Neural progenitor cell (in vitro differentiated cells): ENCODE results near the gene RPP38. TPM values are rescaled to one million over a fixed set of nuclear protein-coding genes. Genes with fewer than 3 reads are reported as not detected.

ENCODE experiments used
- DNase-seq: peaks from one replicate; pipeline ENCODE4 v3.0.0-alpha.2; 2016; ENCODE audit warnings: low spot score
- H2AFZ ChIP-seq: fragments of 200-600 bp; sonication (generic); replicated peaks from 2 replicates; pipeline ENCODE4 v1.6.1; 2016; ENCODE audit warnings: antibody characterized with exemption
- H3F3A ChIP-seq: fragments of 200-600 bp; sonication (generic); 2 replicates; pipeline ENCODE4 v1.6.1; 2016; ENCODE audit warnings: antibody characterized with exemption, low read depth
- H3K27ac ChIP-seq: fragments of 200-600 bp; sonication (generic); 2 replicates; pipeline ENCODE4 v1.5.1; 2016; ENCODE audit warnings: mild to moderate bottlenecking
- H3K27me3 ChIP-seq: fragments of 200-600 bp; sonication (generic); 2 replicates; pipeline ENCODE4 v1.6.1; 2016; ENCODE audit warnings: mild to moderate bottlenecking, moderate library complexity
- H3K36me3 ChIP-seq: fragments of 200-600 bp; sonication (generic); 2 replicates; pipeline ENCODE4 v1.5.1; 2016
- H3K4me1 ChIP-seq: fragments of 200-600 bp; sonication (generic); 2 replicates; pipeline ENCODE4 v1.6.1; 2016; ENCODE audit warnings: mixed run types
- H3K4me2 ChIP-seq: fragments of 200-600 bp; sonication (generic); 2 replicates; pipeline ENCODE4 v1.6.1; 2016
- H3K4me3 ChIP-seq: fragments of 200-600 bp; sonication (generic); 2 replicates; pipeline ENCODE4 v1.5.1; 2016
- H3K79me2 ChIP-seq: fragments of 200-600 bp; sonication (generic); 2 replicates; pipeline ENCODE4 v1.6.1; 2016; ENCODE audit warnings: low read depth
- H3K9ac ChIP-seq: fragments of 200-600 bp; sonication (generic); 2 replicates; pipeline ENCODE4 v1.6.1; 2016
- H3K9me3 ChIP-seq: fragments of 200-600 bp; sonication (generic); 2 replicates; pipeline ENCODE4 v1.5.1; 2016; ENCODE audit warnings: low read depth
- H4K20me1 ChIP-seq: fragments of 200-600 bp; sonication (generic); 2 replicates; pipeline ENCODE4 v1.6.1; 2016; ENCODE audit warnings: low read depth
- H3K27ac Mint-ChIP-seq: 3 replicates; pipeline ENCODE4 v1.8.0; 2021; ENCODE audit warnings: mixed read lengths
- H3K27me3 Mint-ChIP-seq: 2 replicates; pipeline ENCODE4 v1.8.0; 2022; ENCODE audit warnings: low read depth, mild to moderate bottlenecking, inconsistent platforms, moderate library complexity, mixed read lengths; ENCODE audit not compliant: insufficient read depth
- H3K36me3 Mint-ChIP-seq: 3 replicates; pipeline ENCODE4 v1.8.0; 2021; ENCODE audit warnings: mixed read lengths
- H3K4me1 Mint-ChIP-seq: 3 replicates; pipeline ENCODE4 v1.8.0; 2021; ENCODE audit warnings: mixed read lengths
- H3K4me3 Mint-ChIP-seq: 3 replicates; pipeline ENCODE4 v1.8.0; 2021; ENCODE audit warnings: mild to moderate bottlenecking, moderate library complexity, mixed read lengths
- H3K9me3 Mint-ChIP-seq: 3 replicates; pipeline ENCODE4 v1.8.0; 2020; ENCODE audit warnings: mixed read lengths
- CTCF ChIP-seq: fragments of 200-600 bp; sonication (generic); IDR thresholded peaks from 2 replicates; pipeline ENCODE4 v1.5.1; 2017; ENCODE audit warnings: antibody characterized with exemption, mild to moderate bottlenecking
- EZH2 ChIP-seq: fragments of 200-600 bp; sonication (generic); IDR thresholded peaks from 2 replicates; pipeline ENCODE4 v1.6.1; 2017; ENCODE audit warnings: antibody characterized with exemption, mild to moderate bottlenecking, moderate library complexity
- EZH2phosphoT487 ChIP-seq: fragments of 200-600 bp; sonication (generic); IDR thresholded peaks from 2 replicates; pipeline ENCODE4 v1.6.1; 2017; ENCODE audit warnings: antibody characterized with exemption
- total RNA-seq: library from RNA; depleted of rRNA; stranded (reverse); fragments of >200 nt; gene quantifications from 2 replicates; pipeline ENCODE4 v1.2.3, GENCODE V29; 2015; ENCODE audit warnings: low replicate concordance

RPP38 gene
- total RNA-seq, 1 donor from 2014 or later: 17.0 TPM

GRCh38 chr10:15113766-15114165, 16.6 kb downstream of the RPP38 start:
- Histone ChIP-seq H4K20me1 (no peaks in the 10 kb centered on the region), H3K27ac (no peak overlapping the region), H3K27me3 (no peaks in the 10 kb centered on the region), H3K9me3 (no peaks in the 10 kb centered on the region), H3K4me1 (no peaks in the 10 kb centered on the region), H3K36me3 (peaks cover 13% of the 10 kb centered on the region), H2AFZ (no peak overlapping the region), H3F3A (no peaks in the 10 kb centered on the region), H3K9ac (no peak overlapping the region), H3K79me2 (no peaks in the 10 kb centered on the region), H3K4me3 (no peak overlapping the region), H3K4me2 (no peak overlapping the region)
- no peak for DNase-seq
- no peaks in the 10 kb centered on the region for H3K27me3 Mint-ChIP-seq
- H3K36me3 Mint-ChIP-seq: peaks cover 16% of the 10 kb centered on the region
- no peak for TF ChIP-seq EZH2phosphoT487
- TF ChIP-seq CTCF: no peak
- TF ChIP-seq EZH2: no peak
- no peak overlapping the region for H3K4me3 Mint-ChIP-seq
- H3K27ac Mint-ChIP-seq: no peak overlapping the region
- no peaks in the 10 kb centered on the region for H3K9me3 Mint-ChIP-seq
- no peaks in the 10 kb centered on the region for H3K4me1 Mint-ChIP-seq

- no peak for TF ChIP-seq CTCF
- TF ChIP-seq EZH2phosphoT487: no peak
- no peak for TF ChIP-seq EZH2
- Histone ChIP-seq H3K9me3 (no peaks in the 10 kb centered on the region), H3K36me3 (peaks cover 13% of the 10 kb centered on the region), H3F3A (no peaks in the 10 kb centered on the region), H3K9ac (no peak overlapping the region), H2AFZ (no peak overlapping the region), H3K27me3 (no peaks in the 10 kb centered on the region), H3K4me3 (no peak overlapping the region), H4K20me1 (no peaks in the 10 kb centered on the region), H3K4me1 (no peaks in the 10 kb centered on the region), H3K4me2 (no peak overlapping the region), H3K79me2 (no peaks in the 10 kb centered on the region), H3K27ac (no peak overlapping the region)
- Mint-ChIP-seq H3K36me3 (peaks cover 23% of the 10 kb centered on the region), H3K9me3 (no peaks in the 10 kb centered on the region), H3K4me3 (no peak overlapping the region), H3K4me1 (no peaks in the 10 kb centered on the region), H3K27me3 (no peaks in the 10 kb centered on the region), H3K27ac (no peak overlapping the region)
- no peak for DNase-seq
These were observed 19.1 kb downstream of the RPP38 start for GRCh38 chr10:15116225-15116624.

GRCh38 chr10:15118615-15119014, 21.5 kb downstream of the RPP38 start:
- Histone ChIP-seq H4K20me1 (no peaks in the 10 kb centered on the region), H3K9me3 (no peaks in the 10 kb centered on the region), H3K27ac (no peak overlapping the region), H3K27me3 (no peaks in the 10 kb centered on the region), H3K9ac (no peak overlapping the region), H3K36me3 (peaks cover 13% of the 10 kb centered on the region), H3K79me2 (no peaks in the 10 kb centered on the region), H3K4me1 (no peaks in the 10 kb centered on the region), H3K4me3 (no peak overlapping the region), H2AFZ (no peak overlapping the region), H3F3A (no peaks in the 10 kb centered on the region), H3K4me2 (no peak overlapping the region)
- Mint-ChIP-seq H3K4me3 (no peak overlapping the region), H3K27me3 (no peaks in the 10 kb centered on the region), H3K9me3 (no peaks in the 10 kb centered on the region), H3K4me1 (no peaks in the 10 kb centered on the region), H3K27ac (no peak overlapping the region), H3K36me3 (peaks cover 18% of the 10 kb centered on the region)
- DNase-seq: no peak
- no peak for TF ChIP-seq EZH2
- TF ChIP-seq CTCF: no peak

GRCh38 chr10:15120523-15120922, 23.4 kb downstream of the RPP38 start:
- no peaks in the 10 kb centered on the region for H3K27me3 Mint-ChIP-seq
- DNase-seq: no peak
- no peaks in the 10 kb centered on the region for H3K4me1 Mint-ChIP-seq

More at GRCh38 chr10:15120523-15120922, 23.4 kb downstream of the RPP38 start:
- Mint-ChIP-seq H3K9me3 (no peaks in the 10 kb centered on the region), H3K4me3 (no peak overlapping the region), H3K36me3 (peaks cover 19% of the 10 kb centered on the region), H3K27ac (no peak overlapping the region)
- Histone ChIP-seq H3K27me3 (no peaks in the 10 kb centered on the region), H3K27ac (no peak overlapping the region), H3K36me3 (peaks cover 13% of the 10 kb centered on the region), H3F3A (no peaks in the 10 kb centered on the region), H4K20me1 (no peaks in the 10 kb centered on the region), H3K4me3 (no peak overlapping the region), H2AFZ (no peak overlapping the region), H3K4me2 (no peak overlapping the region), H3K79me2 (no peaks in the 10 kb centered on the region), H3K9me3 (no peaks in the 10 kb centered on the region), H3K4me1 (no peaks in the 10 kb centered on the region), H3K9ac (no peak overlapping the region)
- TF ChIP-seq EZH2 (no peak), CTCF (no peak), EZH2phosphoT487 (no peak)
